Measurements from ENCODE around the gene COLEC12. TPM values are rescaled to one million over a fixed set of nuclear protein-coding genes. Genes with fewer than 3 reads are reported as not detected.

The COLEC12 gene
- polyA plus RNA-seq, 1 donor (not counting 4 experiments of a cell fraction or from before 2014, with no cell fraction given): not detected

DNA sequence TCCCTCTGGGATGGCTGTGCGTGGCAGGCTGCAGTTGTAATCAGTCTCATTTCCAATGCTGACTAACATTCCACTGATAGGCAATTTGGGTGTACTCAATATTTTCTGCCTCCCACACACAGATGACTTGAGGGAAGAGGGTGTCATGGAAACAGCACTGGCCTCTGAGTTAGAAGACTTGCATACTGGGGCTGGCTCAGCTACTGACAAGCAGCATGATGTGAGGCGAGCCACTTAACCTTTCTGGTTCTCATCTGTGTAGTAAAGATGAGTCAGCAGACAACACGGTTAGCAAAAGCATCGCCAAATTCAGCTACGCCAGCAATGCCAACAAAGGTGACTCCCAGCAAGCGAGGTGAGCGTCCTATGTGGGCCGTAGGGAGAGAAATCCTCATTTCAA is 73.5 kb downstream of the COLEC12 start:
- FAIRE-seq (no peak), DNase-seq (ENCODE audit: low read depth, low spot score) (no peak)
- H4K20me1 ChIP-seq (ENCODE audit: control insufficient read depth, extremely low read depth, insufficient read depth, low read length): no peaks in the 10 kb centered on the region
- H2AFZ ChIP-seq (ENCODE audit: control insufficient read depth, low read length): no peak overlapping the region
- no peak overlapping the region for H3K27ac ChIP-seq (ENCODE audit: control insufficient read depth, insufficient read depth, low read length)
- no peaks in the 10 kb centered on the region for H3K36me3 ChIP-seq (ENCODE audit: control insufficient read depth in 2 of 2, extremely low read depth in 1 of 2, insufficient read depth in 2 of 2, low read length in 2 of 2)
- H3K4me1 ChIP-seq (ENCODE audit: control insufficient read depth, extremely low read depth, insufficient read depth, low read length): no peaks in the 10 kb centered on the region
- H3K79me2 ChIP-seq (ENCODE audit: control insufficient read depth, insufficient read depth, low read length): no peaks in the 10 kb centered on the region
- H3K9ac ChIP-seq (ENCODE audit: control insufficient read depth, extremely low read depth, insufficient read depth, low read length): no peak overlapping the region
- H3K4me2 ChIP-seq (ENCODE audit: control insufficient read depth, extremely low read depth, insufficient read depth, low read depth, low read length): no peak overlapping the region
- no peaks in the 10 kb centered on the region for H3K9me3 ChIP-seq (ENCODE audit: control insufficient read depth, low read depth, low read length)
- TF ChIP-seq EZH2 (IDR thresholded peaks at IDR 0.05; ENCODE audit: low read length): no peak
- TF ChIP-seq, protein P1, sequence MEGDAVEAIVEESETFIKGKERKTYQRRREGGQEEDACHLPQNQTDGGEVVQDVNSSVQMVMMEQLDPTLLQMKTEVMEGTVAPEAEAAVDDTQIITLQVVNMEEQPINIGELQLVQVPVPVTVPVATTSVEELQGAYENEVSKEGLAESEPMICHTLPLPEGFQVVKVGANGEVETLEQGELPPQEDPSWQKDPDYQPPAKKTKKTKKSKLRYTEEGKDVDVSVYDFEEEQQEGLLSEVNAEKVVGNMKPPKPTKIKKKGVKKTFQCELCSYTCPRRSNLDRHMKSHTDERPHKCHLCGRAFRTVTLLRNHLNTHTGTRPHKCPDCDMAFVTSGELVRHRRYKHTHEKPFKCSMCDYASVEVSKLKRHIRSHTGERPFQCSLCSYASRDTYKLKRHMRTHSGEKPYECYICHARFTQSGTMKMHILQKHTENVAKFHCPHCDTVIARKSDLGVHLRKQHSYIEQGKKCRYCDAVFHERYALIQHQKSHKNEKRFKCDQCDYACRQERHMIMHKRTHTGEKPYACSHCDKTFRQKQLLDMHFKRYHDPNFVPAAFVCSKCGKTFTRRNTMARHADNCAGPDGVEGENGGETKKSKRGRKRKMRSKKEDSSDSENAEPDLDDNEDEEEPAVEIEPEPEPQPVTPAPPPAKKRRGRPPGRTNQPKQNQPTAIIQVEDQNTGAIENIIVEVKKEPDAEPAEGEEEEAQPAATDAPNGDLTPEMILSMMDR (optimal IDR thresholded peaks at IDR 0.05 in 1 of 3, IDR thresholded peaks at IDR 0.05 in 1 of 3, conservative IDR thresholded peaks at IDR 0.05 in 1 of 3; ENCODE audit: extremely low read depth in 1 of 3, insufficient read depth in 2 of 3, low read length in 3 of 3): no peak
- H3K4me3 ChIP-seq (ENCODE audit: control insufficient read depth in 2 of 3, extremely low read depth in 1 of 3, insufficient read depth in 2 of 3, low read depth in 1 of 3, low read length in 3 of 3): no peak overlapping the region
- H3K9me1 ChIP-seq (ENCODE audit: control insufficient read depth, extremely low read depth, insufficient read depth, low read length): no peaks in the 10 kb centered on the region
- no peaks in the 10 kb centered on the region for H3K27me3 ChIP-seq (ENCODE audit: control insufficient read depth, extremely low read depth, insufficient read depth, low read length)
- dilution Hi-C loops (cut with MboI; ENCODE audit: extremely low pct_ligation_motif_present, low sequenced_read_pairs): no loop called here

DNA sequence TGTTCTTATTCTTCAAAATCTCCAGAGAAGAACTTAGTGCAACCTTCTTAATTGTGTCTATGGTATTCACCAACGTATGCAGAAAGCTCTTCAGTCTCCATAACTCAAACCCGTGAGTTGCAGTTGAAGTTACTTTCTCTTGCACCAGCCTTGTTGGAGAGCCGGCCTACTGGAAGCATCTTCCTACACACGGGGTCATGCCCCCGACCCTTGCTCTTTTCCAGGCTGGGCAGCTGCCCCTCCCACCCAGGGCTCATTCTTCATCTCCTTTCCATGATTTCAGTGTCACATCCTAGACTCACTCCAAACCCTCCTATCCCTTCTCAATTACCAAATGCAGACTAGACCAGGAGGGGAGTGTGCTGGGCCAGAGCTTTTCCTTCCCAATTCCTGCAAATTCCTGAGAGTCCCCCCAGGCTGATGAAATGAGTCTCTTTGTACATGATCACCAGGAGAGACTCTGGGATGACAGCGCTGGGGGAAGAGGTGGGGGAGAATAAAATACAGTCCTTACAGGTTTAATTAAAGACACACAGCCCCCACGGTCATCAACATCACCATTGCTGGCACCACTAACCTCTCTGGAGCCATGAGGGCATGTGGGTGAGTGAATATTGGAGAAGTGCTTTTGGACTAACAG is 75.3 kb downstream of the COLEC12 start:
- no peak for FAIRE-seq

More for the DNA sequence above, 75.3 kb downstream of the COLEC12 start:
- Histone ChIP-seq H3K4me2 (ENCODE audit: control insufficient read depth, extremely low read depth, insufficient read depth, low read depth, low read length) (no peak overlapping the region), H3K36me3 (ENCODE audit: control insufficient read depth in 2 of 2, extremely low read depth in 1 of 2, insufficient read depth in 2 of 2, low read length in 2 of 2) (no peaks in the 10 kb centered on the region), H3K4me3 (ENCODE audit: control insufficient read depth in 2 of 3, extremely low read depth in 1 of 3, insufficient read depth in 2 of 3, low read depth in 1 of 3, low read length in 3 of 3) (no peak overlapping the region), H3K27me3 (ENCODE audit: control insufficient read depth, extremely low read depth, insufficient read depth, low read length) (no peaks in the 10 kb centered on the region), H3K9me1 (ENCODE audit: control insufficient read depth, extremely low read depth, insufficient read depth, low read length) (no peaks in the 10 kb centered on the region), H2AFZ (ENCODE audit: control insufficient read depth, low read length) (no peak overlapping the region), H4K20me1 (ENCODE audit: control insufficient read depth, extremely low read depth, insufficient read depth, low read length) (no peaks in the 10 kb centered on the region), H3K9me3 (ENCODE audit: control insufficient read depth, low read depth, low read length) (no peaks in the 10 kb centered on the region), H3K27ac (ENCODE audit: control insufficient read depth, insufficient read depth, low read length) (no peak overlapping the region), H3K4me1 (ENCODE audit: control insufficient read depth, extremely low read depth, insufficient read depth, low read length) (peaks cover 8% of the 10 kb centered on the region), H3K9ac (ENCODE audit: control insufficient read depth, extremely low read depth, insufficient read depth, low read length) (no peak overlapping the region), H3K79me2 (ENCODE audit: control insufficient read depth, insufficient read depth, low read length) (no peaks in the 10 kb centered on the region)
- no peak for DNase-seq (ENCODE audit: low read depth, low spot score)
- dilution Hi-C loops (cut with MboI; ENCODE audit: extremely low pct_ligation_motif_present, low sequenced_read_pairs): no loop called here
- TF ChIP-seq, protein P1 (optimal IDR thresholded peaks at IDR 0.05 in 1 of 3, IDR thresholded peaks at IDR 0.05 in 1 of 3, conservative IDR thresholded peaks at IDR 0.05 in 1 of 3; ENCODE audit: extremely low read depth in 1 of 3, insufficient read depth in 2 of 3, low read length in 3 of 3): no peak
- TF ChIP-seq EZH2 (IDR thresholded peaks at IDR 0.05; ENCODE audit: low read length): no peak

All from keratinocyte (primary cell).